Choroid plexus epithelial cell (primary cell): ENCODE measurements around the gene ADCY1.

Experiments used
- DNase-seq: peaks from one replicate; pipeline ENCODE4 v3.0.0-alpha.2; 2010; ENCODE audit warnings: low read depth
- H3K4me3 ChIP-seq: 2 replicates; pipeline ENCODE4 v1.5.1; 2011; ENCODE audit warnings: low read depth, mild to moderate bottlenecking, control low read depth, low read length, moderate library complexity
- TF ChIP-seq, protein P1 (sequence below): conservative IDR thresholded peaks from 2 replicates; pipeline ENCODE4 v1.5.1; 2011; ENCODE audit warnings: low read depth, mild to moderate bottlenecking, control low read depth, inconsistent platforms, low read length, moderate library complexity

ADCY1 gene

DNA sequence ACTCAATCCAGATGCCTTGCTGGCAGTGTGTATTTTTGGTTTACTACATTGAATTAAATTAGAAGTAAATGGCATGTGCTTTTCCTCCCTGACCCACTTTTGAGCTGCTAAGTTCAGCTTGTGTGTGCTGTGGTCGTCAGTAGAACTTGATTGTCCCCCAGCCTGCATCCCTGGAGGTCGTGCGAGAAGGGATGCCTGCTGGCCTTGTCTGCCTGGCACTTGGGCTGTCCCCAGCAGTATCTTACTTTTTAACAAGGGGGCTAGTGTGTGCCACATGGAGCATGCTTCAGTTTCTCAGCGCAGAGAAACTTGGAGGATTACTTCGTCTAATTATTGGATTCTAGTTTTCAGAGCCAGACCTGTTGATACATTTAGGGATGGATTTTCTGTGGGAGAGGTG lies 80.2 kb downstream of the ADCY1 start:
- DNase-seq, result no peak

DNA sequence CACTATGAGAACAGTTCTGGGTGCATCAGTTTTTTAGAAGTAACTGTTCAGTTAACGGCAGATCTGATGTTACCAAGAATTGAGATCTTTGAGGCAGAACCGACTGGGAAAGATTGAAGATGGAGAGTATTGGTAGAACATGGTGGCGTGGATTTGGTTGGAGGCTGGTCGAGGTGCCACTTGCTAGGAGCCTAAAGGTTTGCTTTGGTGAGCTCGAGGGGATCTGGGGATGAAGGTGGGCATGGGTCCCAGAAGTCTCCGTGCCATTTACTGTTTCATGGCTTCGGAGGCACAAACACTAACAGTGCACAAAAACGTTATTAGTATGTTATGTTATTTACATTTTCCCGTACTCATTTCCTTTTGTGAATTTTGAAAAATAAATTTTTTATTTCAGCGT lies 81.4 kb downstream of the ADCY1 start:
- no peak overlapping the region for H3K4me3 ChIP-seq
- TF ChIP-seq, protein P1, sequence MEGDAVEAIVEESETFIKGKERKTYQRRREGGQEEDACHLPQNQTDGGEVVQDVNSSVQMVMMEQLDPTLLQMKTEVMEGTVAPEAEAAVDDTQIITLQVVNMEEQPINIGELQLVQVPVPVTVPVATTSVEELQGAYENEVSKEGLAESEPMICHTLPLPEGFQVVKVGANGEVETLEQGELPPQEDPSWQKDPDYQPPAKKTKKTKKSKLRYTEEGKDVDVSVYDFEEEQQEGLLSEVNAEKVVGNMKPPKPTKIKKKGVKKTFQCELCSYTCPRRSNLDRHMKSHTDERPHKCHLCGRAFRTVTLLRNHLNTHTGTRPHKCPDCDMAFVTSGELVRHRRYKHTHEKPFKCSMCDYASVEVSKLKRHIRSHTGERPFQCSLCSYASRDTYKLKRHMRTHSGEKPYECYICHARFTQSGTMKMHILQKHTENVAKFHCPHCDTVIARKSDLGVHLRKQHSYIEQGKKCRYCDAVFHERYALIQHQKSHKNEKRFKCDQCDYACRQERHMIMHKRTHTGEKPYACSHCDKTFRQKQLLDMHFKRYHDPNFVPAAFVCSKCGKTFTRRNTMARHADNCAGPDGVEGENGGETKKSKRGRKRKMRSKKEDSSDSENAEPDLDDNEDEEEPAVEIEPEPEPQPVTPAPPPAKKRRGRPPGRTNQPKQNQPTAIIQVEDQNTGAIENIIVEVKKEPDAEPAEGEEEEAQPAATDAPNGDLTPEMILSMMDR, result no peak
- DNase-seq, result no peak

More for the DNA sequence above, 80.2 kb downstream of the ADCY1 start:
- TF ChIP-seq, protein P1, result no peak
- H3K4me3 ChIP-seq, result no peak overlapping the region

DNA sequence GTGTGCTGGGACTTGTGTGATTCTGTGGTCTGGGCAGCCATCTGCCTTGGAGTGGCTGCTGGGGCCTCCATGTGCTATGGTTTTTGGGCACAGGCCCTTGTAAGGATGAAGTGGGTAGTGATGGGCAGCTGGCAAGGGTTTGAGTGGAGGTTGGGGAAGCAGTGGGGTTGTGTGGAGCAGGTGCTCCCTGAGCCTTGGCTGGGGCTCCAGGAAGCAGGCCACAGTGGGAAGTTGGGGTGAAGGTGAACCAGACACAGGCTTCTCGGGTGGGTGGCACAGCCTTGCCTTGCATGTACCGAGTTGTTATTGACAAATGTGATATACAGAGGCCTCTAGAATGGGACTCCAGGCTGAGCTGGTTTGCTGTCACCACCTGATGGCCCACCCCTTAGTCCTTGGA lies 82.3 kb downstream of the ADCY1 start:
- TF ChIP-seq, protein P1, result no peak
- no peak for DNase-seq
- no peak overlapping the region for H3K4me3 ChIP-seq

DNA sequence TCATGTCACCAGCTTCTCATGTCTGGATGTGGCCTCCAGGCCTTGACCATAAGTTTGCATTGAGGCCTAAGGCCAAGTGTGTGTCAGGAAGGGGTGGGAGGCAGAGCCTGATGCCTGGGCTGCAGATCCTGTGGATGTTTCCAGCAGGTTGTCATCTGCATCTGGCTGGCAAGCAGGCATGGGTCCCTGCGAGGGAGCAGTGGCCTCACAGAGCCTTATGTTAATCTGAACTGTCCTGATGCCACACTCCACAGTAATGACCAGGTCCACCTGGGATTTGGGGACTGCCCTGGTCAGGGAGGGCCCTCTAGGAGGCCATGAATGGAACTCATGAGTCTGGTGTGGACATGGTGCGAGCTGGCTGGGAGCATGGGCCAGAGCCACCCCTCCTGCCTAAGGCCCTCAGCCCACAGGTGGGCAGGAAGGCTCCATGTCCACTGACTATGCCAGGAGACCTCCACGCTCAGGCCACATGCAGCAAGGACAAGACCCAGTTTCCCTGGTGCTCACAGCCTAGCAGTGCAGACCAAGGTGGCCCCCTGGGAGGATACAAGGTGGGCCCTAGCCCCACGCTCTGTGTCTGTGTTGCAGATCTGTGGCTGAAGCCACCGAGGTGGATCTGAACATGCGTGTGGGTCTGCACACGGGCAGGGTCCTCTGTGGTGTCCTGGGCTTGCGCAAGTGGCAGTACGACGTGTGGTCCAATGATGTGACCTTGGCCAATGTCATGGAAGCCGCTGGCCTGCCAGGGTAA lies 83.1 kb downstream of the ADCY1 start:
- H3K4me3 ChIP-seq, result no peak overlapping the region
- DNase-seq, result no peak
- TF ChIP-seq, protein P1, result no peak

DNA sequence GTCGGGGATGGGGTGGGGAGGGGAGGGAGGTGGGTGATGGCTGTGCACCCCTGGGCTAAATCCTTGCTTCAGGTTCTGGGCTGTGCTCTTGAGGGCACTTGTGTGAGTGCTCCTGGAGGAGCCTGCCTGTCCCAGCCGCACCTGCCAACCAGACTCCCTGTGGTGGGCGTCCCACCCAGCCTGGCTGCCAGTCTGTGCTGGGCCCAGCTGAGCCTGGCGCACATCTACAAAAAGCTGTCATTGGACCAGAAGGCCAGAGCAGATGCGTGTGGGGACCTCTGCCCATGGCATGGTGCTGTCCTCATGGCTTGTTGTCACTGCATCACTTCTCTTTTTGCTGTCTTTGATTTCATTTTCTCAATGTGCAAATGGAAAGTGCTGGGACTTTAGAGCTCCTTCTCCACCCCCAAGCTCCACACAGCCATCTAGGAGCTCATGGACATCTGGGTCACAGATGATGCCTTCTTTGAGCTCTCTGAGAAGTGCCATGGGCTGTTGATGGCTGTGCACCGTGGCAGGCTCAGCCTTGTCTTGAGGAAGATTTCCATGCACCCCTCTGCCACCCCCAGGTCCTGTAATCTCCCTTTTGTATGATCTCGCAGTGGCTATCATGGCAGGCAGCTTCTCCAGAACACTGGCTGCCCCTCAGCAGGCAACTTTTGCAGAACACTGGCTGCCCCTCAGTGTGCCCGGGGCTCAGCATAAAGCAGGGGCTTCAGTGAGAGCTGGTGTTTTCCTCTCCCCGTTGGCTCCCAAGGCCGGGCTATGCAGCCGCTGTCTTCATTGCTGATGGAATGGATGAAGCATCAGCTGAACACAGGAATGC lies 83.9 kb downstream of the ADCY1 start:
- no peak overlapping the region for H3K4me3 ChIP-seq
- TF ChIP-seq, protein P1, result no peak
- no peak for DNase-seq

DNA sequence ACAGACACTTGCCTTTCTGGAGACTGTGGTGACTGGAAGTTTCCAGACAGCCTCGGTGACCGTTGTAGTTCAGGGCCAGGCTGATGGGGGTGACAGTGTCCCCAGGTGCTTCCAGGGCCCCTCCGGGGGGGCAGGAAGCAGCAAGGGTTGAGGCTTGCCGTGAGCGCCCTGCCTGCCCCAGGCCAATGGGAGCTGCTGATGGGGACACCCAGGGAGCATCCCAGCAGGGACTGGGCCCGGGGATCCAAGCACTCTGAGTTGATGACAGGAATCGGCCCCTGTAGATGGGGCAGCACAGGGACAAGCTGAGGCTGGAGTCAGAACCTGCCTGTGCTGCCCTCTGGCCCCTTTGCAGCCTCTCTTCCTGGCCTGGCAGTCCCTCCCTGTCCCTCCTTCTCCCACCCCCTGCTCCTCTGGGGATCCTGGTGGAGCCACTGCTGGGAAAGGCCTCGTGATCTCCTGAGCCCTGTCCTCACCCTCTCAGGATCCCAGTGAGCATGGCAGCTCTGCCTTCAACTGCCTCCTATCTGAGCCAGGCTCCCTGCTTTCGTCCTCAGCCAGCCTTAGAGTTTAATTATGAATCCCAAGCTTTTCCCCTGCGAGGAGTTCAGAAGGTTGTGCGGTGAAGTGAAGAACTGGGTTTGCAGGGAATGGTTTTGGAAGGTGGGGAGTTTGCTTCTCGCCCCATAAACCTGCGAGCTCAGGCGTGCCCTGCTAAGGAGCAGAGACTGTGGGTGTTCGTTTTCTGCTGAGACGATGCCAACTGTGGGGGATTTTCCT lies 84.7 kb downstream of the ADCY1 start:
- H3K4me3 ChIP-seq, result no peak overlapping the region
- TF ChIP-seq, protein P1, result no peak
- no peak for DNase-seq
